Type B pancreatic cell (in vitro differentiated cells): Measurements from ENCODE around the gene MCTP1. TPM values are rescaled to one million over a fixed set of nuclear protein-coding genes. Genes with fewer than 3 reads are reported as not detected.
A peak's percentile ranks its signal among the peaks of the same experiment; 100 is the strongest.

Source experiments
- DNase-seq: peaks from one replicate; pipeline ENCODE4 v3.0.0; 2021; ENCODE audit warnings: mixed read lengths; ENCODE audit not compliant: unreplicated experiment; ENCODE audit errors: extremely low spot score
- H3K27ac Mint-ChIP-seq: 2 replicates; pipeline ENCODE4 v1.8.0; 2021; ENCODE audit warnings: mild to moderate bottlenecking, mixed read lengths
- H3K27me3 Mint-ChIP-seq: 2 replicates; pipeline ENCODE4 v1.8.0; 2021; ENCODE audit warnings: mixed read lengths
- H3K36me3 Mint-ChIP-seq: 2 replicates; pipeline ENCODE4 v1.8.0; 2021; ENCODE audit warnings: mixed read lengths
- H3K4me1 Mint-ChIP-seq: one replicate; pipeline ENCODE4 v1.8.0; 2021; ENCODE audit warnings: mixed read lengths; ENCODE audit not compliant: unreplicated experiment
- H3K4me3 Mint-ChIP-seq: 2 replicates; pipeline ENCODE4 v1.8.0; 2021; ENCODE audit warnings: mild to moderate bottlenecking, mixed read lengths
- H3K9me3 Mint-ChIP-seq: 2 replicates; pipeline ENCODE4 v1.8.0; 2021; ENCODE audit warnings: mixed read lengths
- total RNA-seq: library from RNA; stranded (reverse); gene quantifications from 2 replicates; pipeline ENCODE4 v1.2.1, GENCODE V29; 2021; ENCODE audit warnings: low replicate concordance
- TF ChIP-seq, protein P1 (sequence below): fragments of 200-600 bp; sonication (generic); conservative IDR thresholded peaks from 2 replicates; pipeline ENCODE4 v1.5.0; 2021; ENCODE audit warnings: antibody characterized with exemption, mild to moderate bottlenecking

Gene MCTP1
- total RNA-seq, 1 donor from 2014 or later = 4.6 TPM

DNA sequence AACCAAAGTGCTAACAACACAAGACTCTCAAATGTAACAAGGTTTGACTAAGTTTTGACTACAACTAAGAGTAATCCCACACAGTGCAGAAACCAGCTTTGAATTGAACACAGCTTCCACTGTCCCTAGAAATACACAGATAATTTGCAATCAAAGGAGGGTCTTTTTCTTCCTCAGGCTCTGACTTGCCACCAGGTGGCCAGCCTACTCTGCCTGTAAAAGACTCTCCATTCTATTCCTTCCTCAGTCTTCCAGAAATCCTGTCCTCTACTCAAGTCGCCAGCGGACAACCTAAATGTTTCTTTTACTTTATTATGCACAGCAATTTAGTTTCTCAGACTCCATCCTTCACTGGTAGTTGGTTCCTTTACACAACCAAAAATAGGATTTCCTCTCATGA, 32.2 kb upstream of the MCTP1 start:
- Mint-ChIP-seq H3K9me3 (no peaks in the 10 kb centered on the region), H3K27me3 (no peaks in the 10 kb centered on the region), H3K4me3 (no peak overlapping the region), H3K4me1 (peaks cover 7% of the 10 kb centered on the region), H3K27ac (no peak overlapping the region), H3K36me3 (no peaks in the 10 kb centered on the region)
- TF ChIP-seq, protein P1, sequence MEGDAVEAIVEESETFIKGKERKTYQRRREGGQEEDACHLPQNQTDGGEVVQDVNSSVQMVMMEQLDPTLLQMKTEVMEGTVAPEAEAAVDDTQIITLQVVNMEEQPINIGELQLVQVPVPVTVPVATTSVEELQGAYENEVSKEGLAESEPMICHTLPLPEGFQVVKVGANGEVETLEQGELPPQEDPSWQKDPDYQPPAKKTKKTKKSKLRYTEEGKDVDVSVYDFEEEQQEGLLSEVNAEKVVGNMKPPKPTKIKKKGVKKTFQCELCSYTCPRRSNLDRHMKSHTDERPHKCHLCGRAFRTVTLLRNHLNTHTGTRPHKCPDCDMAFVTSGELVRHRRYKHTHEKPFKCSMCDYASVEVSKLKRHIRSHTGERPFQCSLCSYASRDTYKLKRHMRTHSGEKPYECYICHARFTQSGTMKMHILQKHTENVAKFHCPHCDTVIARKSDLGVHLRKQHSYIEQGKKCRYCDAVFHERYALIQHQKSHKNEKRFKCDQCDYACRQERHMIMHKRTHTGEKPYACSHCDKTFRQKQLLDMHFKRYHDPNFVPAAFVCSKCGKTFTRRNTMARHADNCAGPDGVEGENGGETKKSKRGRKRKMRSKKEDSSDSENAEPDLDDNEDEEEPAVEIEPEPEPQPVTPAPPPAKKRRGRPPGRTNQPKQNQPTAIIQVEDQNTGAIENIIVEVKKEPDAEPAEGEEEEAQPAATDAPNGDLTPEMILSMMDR = peak; percentile 50
- DNase-seq = no peak

DNA sequence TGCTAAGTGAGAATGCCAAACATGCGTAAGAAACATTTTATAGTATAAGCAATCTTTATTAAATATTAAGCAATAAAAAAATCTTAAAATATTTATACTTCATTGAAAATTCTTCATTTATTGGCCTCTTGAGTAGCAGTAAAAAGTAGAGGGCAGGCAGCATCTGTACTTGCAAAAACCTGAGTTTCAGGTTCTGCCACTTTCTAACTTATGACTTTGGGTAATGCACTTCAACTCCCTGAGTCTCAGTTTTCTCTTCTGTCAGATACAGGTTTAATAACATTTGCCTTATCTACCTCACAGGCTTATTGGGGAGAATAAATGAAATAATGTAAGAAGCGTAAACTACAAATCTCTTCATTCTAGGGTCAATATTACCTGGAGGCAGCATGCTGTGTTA, 19.8 kb upstream of the MCTP1 start:
- Mint-ChIP-seq H3K36me3 (no peaks in the 10 kb centered on the region), H3K27me3 (no peaks in the 10 kb centered on the region), H3K4me1 (no peaks in the 10 kb centered on the region), H3K4me3 (no peak overlapping the region), H3K9me3 (no peaks in the 10 kb centered on the region), H3K27ac (no peak overlapping the region)
- DNase-seq = no peak
- TF ChIP-seq, protein P1 = no peak

DNA sequence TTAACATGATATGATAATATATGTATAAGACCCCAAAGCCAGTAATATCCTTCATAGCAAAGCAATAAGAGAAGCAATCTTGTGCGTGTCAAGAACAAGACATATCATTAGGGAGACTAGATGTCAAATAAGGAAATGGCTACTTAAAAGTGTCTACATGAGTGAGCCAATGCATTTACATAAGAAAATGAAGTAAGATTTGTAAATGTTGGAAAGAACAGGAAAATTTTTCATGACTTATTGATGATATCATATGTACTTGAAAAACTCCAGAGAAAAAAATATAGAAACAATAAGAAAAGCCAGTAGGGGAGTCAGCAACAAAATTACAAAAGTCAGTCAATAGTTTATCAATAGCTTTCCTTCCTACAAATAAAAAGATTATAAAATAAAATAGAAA, 13.8 kb upstream of the MCTP1 start:
- Mint-ChIP-seq H3K27ac (no peak overlapping the region), H3K4me3 (no peak overlapping the region), H3K36me3 (no peaks in the 10 kb centered on the region), H3K27me3 (no peaks in the 10 kb centered on the region), H3K4me1 (no peaks in the 10 kb centered on the region), H3K9me3 (no peaks in the 10 kb centered on the region)
- no peak for DNase-seq
- TF ChIP-seq, protein P1 = no peak

DNA sequence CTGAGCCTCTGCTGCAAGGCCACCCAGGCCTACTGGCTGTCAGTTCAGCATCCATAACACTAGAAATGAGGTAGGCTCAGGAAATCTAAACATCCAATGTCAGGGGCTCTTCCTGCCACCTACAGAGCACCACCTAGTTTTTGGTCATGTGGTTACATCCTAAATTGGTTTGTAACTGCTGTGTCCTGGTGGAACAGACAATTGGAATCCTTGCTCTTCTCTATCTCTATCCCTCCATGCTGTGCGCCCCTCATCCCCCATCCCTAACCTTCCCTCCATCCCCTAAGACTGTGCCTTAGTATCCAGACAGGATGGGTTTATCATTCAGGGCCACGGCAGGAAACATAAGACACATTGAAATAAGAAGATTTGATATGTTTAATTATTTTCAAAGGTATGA, 11.4 kb upstream of the MCTP1 start:
- H3K36me3 Mint-ChIP-seq = no peaks in the 10 kb centered on the region
- TF ChIP-seq, protein P1 = no peak
- H3K27ac Mint-ChIP-seq = no peak overlapping the region
- no peaks in the 10 kb centered on the region for H3K9me3 Mint-ChIP-seq
- peaks cover 7% of the 10 kb centered on the region for H3K27me3 Mint-ChIP-seq
- no peaks in the 10 kb centered on the region for H3K4me1 Mint-ChIP-seq
- no peak overlapping the region for H3K4me3 Mint-ChIP-seq
- no peak for DNase-seq

DNA sequence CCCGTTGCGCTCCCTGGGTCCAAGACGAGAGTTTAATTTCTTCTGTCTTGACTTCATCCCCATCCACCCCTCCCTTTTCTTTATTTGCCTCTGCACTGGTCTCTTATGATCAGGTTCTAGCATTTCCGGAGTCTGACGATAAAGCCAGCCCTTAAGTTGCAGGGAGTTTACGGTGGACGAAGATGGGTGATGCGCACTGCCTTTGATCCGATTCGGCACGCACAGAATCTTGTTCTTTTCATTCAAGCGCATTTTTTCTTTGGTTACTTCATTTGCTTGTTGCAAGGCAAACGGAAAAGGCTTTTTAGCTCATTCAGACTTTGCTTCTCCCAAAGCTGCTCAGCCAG, 488 bp upstream of the MCTP1 start:
- Mint-ChIP-seq H3K4me3 (peak overlapping the region; percentile 93), H3K27ac (peak overlapping the region; percentile 85), H3K27me3 (peaks cover 69% of the 10 kb centered on the region), H3K4me1 (peaks cover 14% of the 10 kb centered on the region), H3K36me3 (no peaks in the 10 kb centered on the region), H3K9me3 (no peaks in the 10 kb centered on the region)
- TF ChIP-seq, protein P1 = no peak
- no peak for DNase-seq
